Colonic mucosa (tissue), 4 donors: Measurements from ENCODE around the gene ABHD5. TPM values are rescaled to one million over a fixed set of nuclear protein-coding genes. Genes with fewer than 3 reads are reported as not detected.

Experiments used
- DNase-seq: peaks from one replicate; pipeline ENCODE4 v3.0.0-alpha.2; 2020
- H3K27ac ChIP-seq: fragments of 200-600 bp; one replicate; pipeline ENCODE4 v1.8.0; 2021
- H3K27me3 ChIP-seq: fragments of 200-600 bp; one replicate; pipeline ENCODE4 v1.8.0; 2021
- H3K36me3 ChIP-seq: fragments of 200-600 bp; one replicate; pipeline ENCODE4 v1.8.0; 2021
- H3K4me1 ChIP-seq: fragments of 200-600 bp; one replicate; pipeline ENCODE4 v1.8.0; 2021; ENCODE audit warnings: mild to moderate bottlenecking
- H3K4me3 ChIP-seq: fragments of 200-600 bp; one replicate; pipeline ENCODE4 v1.8.0; 2021
- H3K9ac ChIP-seq, 2 donors: one replicate each; pipeline ENCODE4 v1.7.0; 2013; ENCODE audit warnings: control low read depth in 2 of 2, low read depth in 2 of 2, low read length in 2 of 2
- H3K9me3 ChIP-seq: fragments of 200-600 bp; one replicate; pipeline ENCODE4 v1.8.0; 2021
- intact Hi-C: fragments of 100-400 bp; cut with DNase I; formaldehyde crosslinking; loops from one replicate; pipeline ENCODE4 v1.14.1; 2022
- total RNA-seq, 2 donors: library from RNA; stranded (reverse); fragmentation: NEBNext Ultra II Directional in 1 of 2; extraction: Animal tissue kit (Norgen Biotek cat#: 25700) in 1 of 2; gene quantifications; one replicate each; pipeline ENCODE4 v1.2.1, GENCODE V29; 2021
- TF ChIP-seq, protein P1 (sequence below): fragments of 200-600 bp; IDR thresholded peaks from one replicate; pipeline ENCODE4 v1.8.0; 2022; ENCODE audit warnings: antibody characterized with exemption, mild to moderate bottlenecking
- donor health status: healthy.
- donor health status: DM: no; HTN: no; CAD: no.
- donor health status: DM: no; HTN: no; CAD: no.

Gene ABHD5
- total RNA-seq, 2 donors from 2014 or later, result 24.0 to 25.2 TPM

DNA sequence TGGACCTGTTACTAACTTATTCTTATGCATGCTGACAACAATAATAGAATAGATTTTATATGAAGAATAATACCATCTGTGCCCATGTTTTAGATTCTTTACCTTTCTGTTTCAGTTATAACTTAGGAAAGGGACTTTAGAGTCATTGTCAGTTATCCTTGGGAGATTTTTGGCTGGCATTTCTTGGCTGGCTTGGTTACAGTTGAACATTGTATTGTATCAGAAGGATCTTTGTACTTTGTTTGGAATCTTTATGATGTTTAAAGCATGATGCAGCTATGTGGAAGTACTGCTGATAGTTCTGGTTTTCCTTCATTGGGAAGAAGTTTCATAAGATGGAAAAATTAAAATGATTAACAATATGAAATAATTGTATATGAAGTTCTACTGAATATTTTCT lies 19.9 kb downstream of the ABHD5 start:
- H3K4me1 ChIP-seq, result no peaks in the 10 kb centered on the region
- intact Hi-C loops, result no loop called here
- no peak overlapping the region for H3K9ac ChIP-seq
- no peak overlapping the region for H3K4me3 ChIP-seq
- no peaks in the 10 kb centered on the region for H3K27me3 ChIP-seq
- no peaks in the 10 kb centered on the region for H3K9me3 ChIP-seq
- TF ChIP-seq, protein P1, sequence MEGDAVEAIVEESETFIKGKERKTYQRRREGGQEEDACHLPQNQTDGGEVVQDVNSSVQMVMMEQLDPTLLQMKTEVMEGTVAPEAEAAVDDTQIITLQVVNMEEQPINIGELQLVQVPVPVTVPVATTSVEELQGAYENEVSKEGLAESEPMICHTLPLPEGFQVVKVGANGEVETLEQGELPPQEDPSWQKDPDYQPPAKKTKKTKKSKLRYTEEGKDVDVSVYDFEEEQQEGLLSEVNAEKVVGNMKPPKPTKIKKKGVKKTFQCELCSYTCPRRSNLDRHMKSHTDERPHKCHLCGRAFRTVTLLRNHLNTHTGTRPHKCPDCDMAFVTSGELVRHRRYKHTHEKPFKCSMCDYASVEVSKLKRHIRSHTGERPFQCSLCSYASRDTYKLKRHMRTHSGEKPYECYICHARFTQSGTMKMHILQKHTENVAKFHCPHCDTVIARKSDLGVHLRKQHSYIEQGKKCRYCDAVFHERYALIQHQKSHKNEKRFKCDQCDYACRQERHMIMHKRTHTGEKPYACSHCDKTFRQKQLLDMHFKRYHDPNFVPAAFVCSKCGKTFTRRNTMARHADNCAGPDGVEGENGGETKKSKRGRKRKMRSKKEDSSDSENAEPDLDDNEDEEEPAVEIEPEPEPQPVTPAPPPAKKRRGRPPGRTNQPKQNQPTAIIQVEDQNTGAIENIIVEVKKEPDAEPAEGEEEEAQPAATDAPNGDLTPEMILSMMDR, result no peak
- H3K36me3 ChIP-seq, result no peaks in the 10 kb centered on the region
- no peak for DNase-seq
- H3K27ac ChIP-seq, result no peak overlapping the region

DNA sequence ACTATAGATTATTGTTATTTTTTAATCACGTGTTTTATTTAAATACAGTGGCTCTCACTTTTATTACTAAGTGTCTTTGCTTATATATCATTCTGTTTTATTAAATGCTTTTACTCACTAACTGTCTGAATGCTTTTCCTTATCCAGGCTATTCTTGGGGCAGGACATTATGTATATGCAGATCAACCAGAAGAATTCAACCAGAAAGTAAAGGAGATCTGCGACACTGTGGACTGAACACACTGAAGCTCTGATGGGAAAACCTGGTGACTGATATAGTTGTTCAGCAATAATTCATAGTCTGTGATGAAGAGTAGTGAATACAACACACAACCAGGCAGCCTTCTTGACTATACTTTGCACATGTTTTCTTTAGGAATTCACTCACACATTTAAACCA lies 27.6 kb downstream of the ABHD5 start:
- Histone ChIP-seq H3K4me3 (no peak overlapping the region), H3K27me3 (no peaks in the 10 kb centered on the region), H3K9ac (no peak overlapping the region), H3K36me3 (peaks cover 6% of the 10 kb centered on the region), H3K27ac (no peak overlapping the region), H3K9me3 (no peaks in the 10 kb centered on the region), H3K4me1 (no peaks in the 10 kb centered on the region)
- no peak for DNase-seq
- intact Hi-C loops, result no loop called here
- TF ChIP-seq, protein P1, result no peak

DNA sequence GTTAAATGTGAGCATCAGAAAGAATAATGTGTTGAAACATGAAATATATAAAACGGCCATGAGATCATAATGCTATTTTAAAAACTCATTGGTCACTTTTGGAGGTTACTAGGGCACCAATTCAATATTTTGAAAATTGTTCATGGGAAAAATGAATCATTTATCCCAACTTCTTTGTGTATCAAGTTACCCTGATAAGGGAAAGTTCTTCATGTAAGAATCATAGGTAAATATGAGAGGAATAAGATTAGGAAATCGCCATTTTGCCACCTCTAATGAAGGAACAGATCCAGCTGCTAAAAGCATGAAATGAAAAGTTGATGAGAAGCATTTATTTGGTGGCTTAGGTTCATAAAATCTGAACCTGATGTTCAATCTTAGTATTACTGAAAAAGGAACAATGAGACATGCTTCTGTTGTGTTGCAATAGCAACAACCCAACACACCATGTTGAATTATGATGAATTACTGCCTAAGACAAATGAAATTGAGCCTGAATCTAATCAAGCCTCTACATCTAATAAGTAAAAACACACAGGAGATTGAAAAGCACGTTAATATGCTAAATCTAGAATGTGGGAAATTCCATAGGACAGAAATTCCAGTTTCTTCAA lies 32.5 kb downstream of the ABHD5 start:
- no peak for DNase-seq
- Histone ChIP-seq H3K9ac (no peak overlapping the region), H3K27ac (no peak overlapping the region), H3K36me3 (no peaks in the 10 kb centered on the region), H3K4me3 (no peak overlapping the region), H3K4me1 (no peaks in the 10 kb centered on the region), H3K27me3 (no peaks in the 10 kb centered on the region), H3K9me3 (no peaks in the 10 kb centered on the region)
- intact Hi-C loops, result no loop called here
- TF ChIP-seq, protein P1, result no peak

DNA sequence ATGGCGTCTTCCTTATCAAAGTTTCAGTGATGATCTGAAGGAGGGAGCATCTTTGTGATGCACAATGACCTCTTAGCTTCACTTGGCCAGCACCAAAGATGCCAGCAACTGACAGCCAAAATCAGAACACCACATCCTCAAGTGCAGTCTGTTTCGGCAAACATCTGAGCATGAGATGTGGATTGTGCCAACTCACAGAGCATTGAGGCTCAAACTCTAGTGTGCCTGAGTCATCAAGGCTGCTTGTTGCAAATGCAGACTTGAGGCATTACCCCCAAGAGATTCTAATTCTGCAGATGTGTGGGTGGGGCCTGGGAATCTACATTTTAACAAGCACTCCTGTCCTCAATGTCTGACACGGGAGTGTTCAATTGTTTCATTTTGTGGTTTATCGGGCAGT lies 35.8 kb downstream of the ABHD5 start:
- no peak for DNase-seq
- Histone ChIP-seq H3K9me3 (no peaks in the 10 kb centered on the region), H3K4me3 (no peak overlapping the region), H3K36me3 (no peaks in the 10 kb centered on the region), H3K27me3 (no peaks in the 10 kb centered on the region), H3K4me1 (no peaks in the 10 kb centered on the region), H3K9ac (no peak overlapping the region), H3K27ac (no peak overlapping the region)
- intact Hi-C loops, result no loop called here
- TF ChIP-seq, protein P1, result no peak

DNA sequence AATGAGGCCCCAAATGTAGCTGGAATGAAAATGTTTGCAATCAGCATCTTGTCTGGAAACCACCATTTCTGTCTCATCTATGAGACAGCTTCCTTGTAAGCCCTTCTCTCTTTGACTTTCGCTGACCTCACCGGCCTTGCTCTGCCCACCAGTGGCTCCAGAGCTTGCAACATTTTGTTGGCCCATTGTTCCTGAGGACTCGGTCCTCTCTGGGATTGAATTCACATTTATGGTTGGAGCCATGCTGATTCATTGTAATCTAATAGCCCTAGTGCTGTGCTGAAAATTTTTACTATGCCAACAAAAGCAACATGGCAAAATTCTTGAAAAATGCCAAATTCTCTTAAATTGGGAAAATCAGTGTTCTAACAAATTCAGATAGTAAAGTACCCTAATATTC lies 37.2 kb downstream of the ABHD5 start:
- intact Hi-C loops, result no loop called here
- H3K4me1 ChIP-seq, result no peaks in the 10 kb centered on the region
- H3K36me3 ChIP-seq, result no peaks in the 10 kb centered on the region
- H3K9me3 ChIP-seq, result no peaks in the 10 kb centered on the region
- TF ChIP-seq, protein P1, result no peak
- DNase-seq, result no peak
- H3K4me3 ChIP-seq, result no peak overlapping the region
- H3K27ac ChIP-seq, result no peak overlapping the region
- H3K27me3 ChIP-seq, result no peaks in the 10 kb centered on the region
- no peak overlapping the region for H3K9ac ChIP-seq
